C4-2B (cell line): ENCODE results near the gene OR52E2.

Experiments used
- H3K27ac ChIP-seq: fragments of 450-650 bp; 2 replicates; pipeline ENCODE4 v1.5.1; 2017
- ZFX ChIP-seq: fragments of 450-650 bp; IDR thresholded peaks from 2 replicates; pipeline ENCODE4 v1.6.1; 2017
- TF ChIP-seq, protein P1 (sequence below): fragments of 450-650 bp; conservative IDR thresholded peaks from 2 replicates; pipeline ENCODE4 v1.5.1; 2017; ENCODE audit warnings: mild to moderate bottlenecking

OR52E2 gene

DNA sequence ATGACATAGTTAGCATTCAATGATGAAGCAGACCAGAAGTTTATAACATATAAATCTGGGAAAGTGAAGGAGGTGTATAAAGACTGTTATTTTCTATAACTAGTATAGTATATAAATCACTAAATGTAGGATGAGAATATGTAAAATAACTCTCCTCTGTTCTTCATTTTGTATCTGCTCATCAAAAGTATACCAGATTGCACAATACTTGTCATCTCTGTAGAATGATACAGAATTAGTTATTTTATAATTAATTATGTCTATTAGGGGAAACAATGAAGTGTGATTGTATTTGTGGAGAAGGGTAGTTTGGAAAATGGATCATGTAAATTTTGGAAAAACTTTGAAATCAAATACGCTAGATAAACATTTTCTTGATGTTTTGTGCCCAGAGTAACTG lies 46.4 kb downstream of the OR52E2 start:
- H3K27ac ChIP-seq, result no peak overlapping the region
- TF ChIP-seq, protein P1, sequence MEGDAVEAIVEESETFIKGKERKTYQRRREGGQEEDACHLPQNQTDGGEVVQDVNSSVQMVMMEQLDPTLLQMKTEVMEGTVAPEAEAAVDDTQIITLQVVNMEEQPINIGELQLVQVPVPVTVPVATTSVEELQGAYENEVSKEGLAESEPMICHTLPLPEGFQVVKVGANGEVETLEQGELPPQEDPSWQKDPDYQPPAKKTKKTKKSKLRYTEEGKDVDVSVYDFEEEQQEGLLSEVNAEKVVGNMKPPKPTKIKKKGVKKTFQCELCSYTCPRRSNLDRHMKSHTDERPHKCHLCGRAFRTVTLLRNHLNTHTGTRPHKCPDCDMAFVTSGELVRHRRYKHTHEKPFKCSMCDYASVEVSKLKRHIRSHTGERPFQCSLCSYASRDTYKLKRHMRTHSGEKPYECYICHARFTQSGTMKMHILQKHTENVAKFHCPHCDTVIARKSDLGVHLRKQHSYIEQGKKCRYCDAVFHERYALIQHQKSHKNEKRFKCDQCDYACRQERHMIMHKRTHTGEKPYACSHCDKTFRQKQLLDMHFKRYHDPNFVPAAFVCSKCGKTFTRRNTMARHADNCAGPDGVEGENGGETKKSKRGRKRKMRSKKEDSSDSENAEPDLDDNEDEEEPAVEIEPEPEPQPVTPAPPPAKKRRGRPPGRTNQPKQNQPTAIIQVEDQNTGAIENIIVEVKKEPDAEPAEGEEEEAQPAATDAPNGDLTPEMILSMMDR, result no peak
- TF ChIP-seq ZFX, result no peak

DNA sequence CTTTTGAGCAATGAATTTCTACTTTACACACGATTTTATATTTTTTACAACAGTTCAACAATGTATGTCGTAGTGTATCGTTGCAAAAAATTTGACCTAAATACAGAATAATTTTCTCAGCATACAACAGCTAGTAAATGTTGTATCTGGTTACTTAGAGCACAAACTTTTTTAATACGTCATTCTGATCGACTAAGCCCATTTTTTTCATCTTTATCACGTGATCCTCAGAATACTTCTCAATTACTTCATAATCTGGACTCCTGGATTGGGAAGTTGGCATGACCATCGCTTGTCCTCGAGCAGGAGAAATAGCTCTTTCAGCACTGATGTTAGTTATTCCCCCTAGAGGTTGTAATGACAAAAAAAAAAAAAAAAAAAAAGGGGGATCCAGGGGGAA lies 48.2 kb downstream of the OR52E2 start:
- TF ChIP-seq, protein P1, result no peak
- no peak for TF ChIP-seq ZFX
- no peak overlapping the region for H3K27ac ChIP-seq
